HepG2 (cell line): ENCODE results near the gene ARHGDIG. TPM values are rescaled to one million over a fixed set of nuclear protein-coding genes. Genes with fewer than 3 reads are reported as not detected.

ENCODE experiments used
- CBX1 ChIP-seq: IDR thresholded peaks from one replicate; pipeline ENCODE4 v1.6.1; 2016; ENCODE audit warnings: antibody characterized with exemption, low read depth
- CC2D1A ChIP-seq: sonication (generic); formaldehyde crosslinking; IDR thresholded peaks from 2 replicates; pipeline ENCODE4 v1.8.1; 2023; ENCODE audit warnings: mild to moderate bottlenecking, missing genetic modification reagents
- FUBP1 ChIP-seq: sonication (generic); formaldehyde crosslinking; IDR thresholded peaks from 2 replicates; pipeline ENCODE4 v1.5.1; 2020; ENCODE audit warnings: missing genetic modification reagents, mild to moderate bottlenecking, borderline replicate concordance
- MED1 ChIP-seq: sonication (generic); formaldehyde crosslinking; IDR thresholded peaks from 2 replicates; pipeline ENCODE4 v1.4.0; 2020; ENCODE audit warnings: missing genetic modification reagents
- MNT ChIP-seq: fragments of 450-650 bp; IDR thresholded peaks from 2 replicates; pipeline ENCODE4 v1.6.1; 2016
- PHF5A ChIP-seq: IDR thresholded peaks from one replicate; pipeline ENCODE4 v1.6.1; 2018; ENCODE audit warnings: low read depth, missing genetic modification reagents; ENCODE audit not compliant: unreplicated experiment
- RCOR2 ChIP-seq: IDR thresholded peaks from 2 replicates; pipeline ENCODE4 v1.6.1; 2016; ENCODE audit warnings: missing biosample characterization, missing genetic modification reagents
- REST ChIP-seq, 2 experiments: IDR thresholded peaks; 2 replicates each; pipeline ENCODE4 v1.6.1; 2011 to 2012; ENCODE audit warnings: low read length in 2 of 2, borderline replicate concordance in 1 of 2, low read depth in 1 of 2, mild to moderate bottlenecking in 1 of 2, moderate library complexity in 1 of 2
- RFXAP ChIP-seq: sonication (generic); formaldehyde crosslinking; IDR thresholded peaks from 2 replicates; pipeline ENCODE4 v1.4.0; 2020; ENCODE audit warnings: missing genetic modification reagents, borderline replicate concordance
- RORA ChIP-seq: sonication (generic); formaldehyde crosslinking; IDR thresholded peaks from 2 replicates; pipeline ENCODE4 v1.5.0; 2020; ENCODE audit warnings: mild to moderate bottlenecking, missing genetic modification reagents, moderate library complexity
- SMAD3 ChIP-seq: sonication (generic); formaldehyde crosslinking; IDR thresholded peaks from 2 replicates; pipeline ENCODE4 v1.4.0; 2020; ENCODE audit warnings: missing genetic modification reagents
- TBP ChIP-seq: sonication (generic); formaldehyde crosslinking; IDR thresholded peaks from 2 replicates; pipeline ENCODE4 v1.5.0; 2020; ENCODE audit warnings: missing genetic modification reagents
- TGIF2 ChIP-seq: IDR thresholded peaks from 2 replicates; pipeline ENCODE4 v1.6.1; 2016; ENCODE audit warnings: control low read depth, missing compliant biosample characterization
- ZNF138 ChIP-seq: sonication (generic); formaldehyde crosslinking; IDR thresholded peaks from 2 replicates; pipeline ENCODE4 v1.5.0; 2020; ENCODE audit warnings: mild to moderate bottlenecking, low read depth, missing genetic modification reagents
- ZNF383 ChIP-seq: sonication (generic); formaldehyde crosslinking; IDR thresholded peaks from 2 replicates; pipeline ENCODE4 v1.4.0; 2020; ENCODE audit warnings: missing genetic modification reagents, mild to moderate bottlenecking, borderline replicate concordance
- ZNF883 ChIP-seq: sonication (generic); formaldehyde crosslinking; IDR thresholded peaks from 2 replicates; pipeline ENCODE4 v1.5.1; 2020; ENCODE audit warnings: mild to moderate bottlenecking, missing genetic modification reagents; ENCODE audit errors: not compliant biosample characterization
- polyA plus RNA-seq, 8 experiments: library from polyadenylated mRNA; depleted of rRNA in 3 of 8; stranded (reverse) in 7 of 8; unstranded in 1 of 8; fragments of >200 nt; fragmentation: Illumina TruSeq in 4 of 8; extraction: Trizol in 4 of 8; gene quantifications; 2 replicates each; pipeline versions ENCODE4 v1.2.1 to v1.2.3, GENCODE V29; 2011 to 2016; ENCODE audit warnings: low read depth in 4 of 8, missing spikeins in 1 of 8, mixed read lengths in 1 of 8; ENCODE audit not compliant: insufficient read depth in 1 of 8
- total RNA-seq, 5 experiments: library from RNA; depleted of rRNA; stranded (reverse); fragments of >200 nt; fragmentation: Illumina TruSeq; extraction: Trizol; gene quantifications; 2 replicates each; pipeline ENCODE4 v1.2.3, GENCODE V29; 2016; ENCODE audit warnings: low read depth in 1 of 5
- TF ChIP-seq, protein P1 (sequence below): IDR thresholded peaks from 2 replicates; pipeline ENCODE4 v1.6.1; 2016; ENCODE audit warnings: low read depth

ARHGDIG gene
- total and polyA plus RNA-seq, 2 of the 13 experiments (the other 11 are each of a cell fraction or from before 2014, with no cell fraction given) = 0.24 to 0.48 TPM

DNA sequence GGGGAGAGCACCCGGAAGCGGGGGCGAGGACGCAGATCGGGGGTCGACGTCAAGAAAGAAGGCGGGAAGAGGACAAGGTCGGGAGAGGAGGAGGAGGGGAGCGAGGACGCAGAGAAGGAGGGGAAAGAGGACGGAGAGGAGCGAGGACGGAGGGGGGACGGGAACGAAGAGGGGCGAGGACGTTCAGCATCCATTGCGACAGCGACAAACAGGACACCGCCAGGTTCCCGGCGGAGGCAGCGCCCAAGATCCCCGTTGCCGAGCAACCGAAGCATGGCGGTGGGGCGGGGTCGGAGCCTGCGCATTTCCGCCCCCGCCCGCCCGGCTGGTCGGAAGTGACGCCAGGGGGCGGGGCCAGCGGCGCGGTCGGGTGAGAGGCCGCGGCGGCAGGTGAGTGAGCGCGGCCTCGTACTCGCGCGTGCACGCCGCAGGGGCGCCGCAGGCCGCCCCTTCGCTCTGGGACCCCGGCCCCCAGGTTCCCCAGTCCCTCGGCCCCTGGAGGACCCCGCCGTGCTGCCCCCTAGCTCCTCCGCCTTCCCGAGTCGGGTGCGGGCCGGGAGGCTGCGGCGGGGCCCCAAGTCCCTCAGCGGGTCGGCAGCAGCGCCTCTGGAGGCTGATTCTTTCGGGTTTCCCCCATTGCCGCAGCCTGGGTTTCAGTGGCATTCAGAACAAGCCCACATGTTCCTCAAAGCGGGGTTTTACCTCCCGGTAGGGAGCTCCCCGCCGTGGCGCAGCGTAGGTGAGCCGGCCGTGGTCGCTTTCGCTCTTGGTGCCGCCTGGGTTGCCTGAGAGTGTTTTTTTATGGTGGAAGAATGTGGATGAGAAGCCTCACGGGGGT, 45.7 kb upstream of the ARHGDIG start, which contains the start of gene FAM234A (continued):
- TF ChIP-seq MNT = no peak; the same call in none of the 2 replicates
- TF ChIP-seq CC2D1A (CRISPR knock-in tag) = no peak
- TF ChIP-seq CBX1 = no peak
- 0 out of 2 replicates have a peak, but pooled peaks have one; percentile 51 for TF ChIP-seq TGIF2
- no peak for TF ChIP-seq REST (IDR thresholded peaks at IDR 0.05; ENCODE audit: borderline replicate concordance in 1 of 2, low read depth in 1 of 2, low read length in 2 of 2)
- TF ChIP-seq RFXAP = no peak; the same call in 1 of the 2 replicates
- TF ChIP-seq, protein P1, sequence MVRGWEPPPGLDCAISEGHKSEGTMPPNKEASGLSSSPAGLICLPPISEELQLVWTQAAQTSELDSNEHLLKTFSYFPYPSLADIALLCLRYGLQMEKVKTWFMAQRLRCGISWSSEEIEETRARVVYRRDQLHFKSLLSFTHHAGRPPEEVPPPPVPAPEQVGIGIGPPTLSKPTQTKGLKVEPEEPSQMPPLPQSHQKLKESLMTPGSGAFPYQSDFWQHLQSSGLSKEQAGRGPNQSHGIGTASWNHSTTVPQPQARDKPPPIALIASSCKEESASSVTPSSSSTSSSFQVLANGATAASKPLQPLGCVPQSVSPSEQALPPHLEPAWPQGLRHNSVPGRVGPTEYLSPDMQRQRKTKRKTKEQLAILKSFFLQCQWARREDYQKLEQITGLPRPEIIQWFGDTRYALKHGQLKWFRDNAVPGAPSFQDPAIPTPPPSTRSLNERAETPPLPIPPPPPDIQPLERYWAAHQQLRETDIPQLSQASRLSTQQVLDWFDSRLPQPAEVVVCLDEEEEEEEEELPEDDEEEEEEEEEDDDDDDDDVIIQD (CRISPR knock-in tag) = no peak; the same call in 1 of the 2 replicates
- TF ChIP-seq SMAD3 (CRISPR knock-in tag) = no peak
- no peak for TF ChIP-seq FUBP1 (CRISPR knock-in tag)
- no peak for TF ChIP-seq PHF5A (CRISPR knock-in tag)
- no peak for TF ChIP-seq RCOR2
- peak; percentile 26 for TF ChIP-seq ZNF883 (CRISPR knock-in tag)
- TF ChIP-seq RORA = no peak
- no peak for TF ChIP-seq TBP
- no peak for TF ChIP-seq MED1 (CRISPR knock-in tag)
- TF ChIP-seq ZNF383 (CRISPR knock-in tag) = no peak
- 0 out of 2 replicates have a peak, but pooled peaks have one; percentile 27 for TF ChIP-seq ZNF138
